WI38 (cell line): ENCODE data around the gene MYH11.
"Not testable (repeated sequence)": the region's sequence is repeated elsewhere in the genome, so short reads cannot be mapped to it uniquely, and the experiment has no call there.

ENCODE experiments used
- H3K4me3 ChIP-seq: 2 replicates; pipeline ENCODE4 v1.5.1; 2011; ENCODE audit warnings: low read depth, mild to moderate bottlenecking, control low read depth, low read length
- TF ChIP-seq, protein P1 (sequence below): IDR thresholded peaks from 2 replicates; pipeline ENCODE4 v1.5.1; 2012; ENCODE audit warnings: low read depth, mild to moderate bottlenecking, control low read depth, low read length

MYH11 gene

DNA sequence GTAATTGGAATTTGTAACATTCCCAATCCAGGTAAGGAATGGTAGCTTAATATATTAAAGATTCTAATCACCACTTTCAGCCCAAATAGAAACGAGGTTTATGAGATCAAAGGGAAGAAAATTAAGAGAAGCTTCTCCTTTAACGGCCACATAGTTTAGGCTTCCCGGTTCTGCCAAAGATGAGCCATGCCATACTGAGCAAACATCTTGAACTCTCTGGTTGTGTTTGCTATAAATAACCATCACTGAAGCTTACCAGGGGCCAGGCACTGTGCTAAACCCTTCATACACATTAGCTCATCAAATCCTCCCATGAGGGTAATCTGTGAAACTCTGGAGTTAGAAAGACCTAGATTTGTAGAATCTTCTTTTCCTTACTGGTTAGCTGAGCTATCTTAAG is 2.8 kb downstream of the MYH11 start:
- TF ChIP-seq, protein P1, sequence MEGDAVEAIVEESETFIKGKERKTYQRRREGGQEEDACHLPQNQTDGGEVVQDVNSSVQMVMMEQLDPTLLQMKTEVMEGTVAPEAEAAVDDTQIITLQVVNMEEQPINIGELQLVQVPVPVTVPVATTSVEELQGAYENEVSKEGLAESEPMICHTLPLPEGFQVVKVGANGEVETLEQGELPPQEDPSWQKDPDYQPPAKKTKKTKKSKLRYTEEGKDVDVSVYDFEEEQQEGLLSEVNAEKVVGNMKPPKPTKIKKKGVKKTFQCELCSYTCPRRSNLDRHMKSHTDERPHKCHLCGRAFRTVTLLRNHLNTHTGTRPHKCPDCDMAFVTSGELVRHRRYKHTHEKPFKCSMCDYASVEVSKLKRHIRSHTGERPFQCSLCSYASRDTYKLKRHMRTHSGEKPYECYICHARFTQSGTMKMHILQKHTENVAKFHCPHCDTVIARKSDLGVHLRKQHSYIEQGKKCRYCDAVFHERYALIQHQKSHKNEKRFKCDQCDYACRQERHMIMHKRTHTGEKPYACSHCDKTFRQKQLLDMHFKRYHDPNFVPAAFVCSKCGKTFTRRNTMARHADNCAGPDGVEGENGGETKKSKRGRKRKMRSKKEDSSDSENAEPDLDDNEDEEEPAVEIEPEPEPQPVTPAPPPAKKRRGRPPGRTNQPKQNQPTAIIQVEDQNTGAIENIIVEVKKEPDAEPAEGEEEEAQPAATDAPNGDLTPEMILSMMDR = no peak
- no peak overlapping the region for H3K4me3 ChIP-seq

- H3K4me3 ChIP-seq = no peak overlapping the region
- TF ChIP-seq, protein P1 = no peak
Observed at GRCh38 chr16:15853021-15853420, 3.8 kb downstream of the MYH11 start.

DNA sequence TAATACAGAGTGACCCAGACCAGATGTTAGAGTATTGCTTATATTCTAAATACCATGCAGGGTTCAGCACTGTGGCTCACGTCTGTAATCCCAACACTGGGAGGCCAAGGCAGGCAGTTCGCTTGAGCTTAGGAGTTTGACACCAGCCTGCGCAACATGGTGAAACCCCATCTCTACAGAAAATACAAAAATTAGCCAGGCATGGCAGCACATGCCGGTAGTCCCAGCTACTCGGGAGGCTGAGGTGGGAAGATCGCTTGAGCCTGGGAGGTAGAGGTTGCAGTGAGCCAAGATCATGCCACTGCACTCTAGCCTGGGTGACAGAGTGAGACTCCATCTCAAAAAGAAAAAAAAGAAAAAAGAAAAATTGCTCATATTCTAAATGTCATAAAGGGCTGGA is 6.3 kb downstream of the MYH11 start:
- not testable (repeated sequence) for H3K4me3 ChIP-seq

- H3K4me3 ChIP-seq = no peak overlapping the region
- TF ChIP-seq, protein P1 = no peak
Observed at GRCh38 chr16:15849209-15849981, 7.4 kb downstream of the MYH11 start.

DNA sequence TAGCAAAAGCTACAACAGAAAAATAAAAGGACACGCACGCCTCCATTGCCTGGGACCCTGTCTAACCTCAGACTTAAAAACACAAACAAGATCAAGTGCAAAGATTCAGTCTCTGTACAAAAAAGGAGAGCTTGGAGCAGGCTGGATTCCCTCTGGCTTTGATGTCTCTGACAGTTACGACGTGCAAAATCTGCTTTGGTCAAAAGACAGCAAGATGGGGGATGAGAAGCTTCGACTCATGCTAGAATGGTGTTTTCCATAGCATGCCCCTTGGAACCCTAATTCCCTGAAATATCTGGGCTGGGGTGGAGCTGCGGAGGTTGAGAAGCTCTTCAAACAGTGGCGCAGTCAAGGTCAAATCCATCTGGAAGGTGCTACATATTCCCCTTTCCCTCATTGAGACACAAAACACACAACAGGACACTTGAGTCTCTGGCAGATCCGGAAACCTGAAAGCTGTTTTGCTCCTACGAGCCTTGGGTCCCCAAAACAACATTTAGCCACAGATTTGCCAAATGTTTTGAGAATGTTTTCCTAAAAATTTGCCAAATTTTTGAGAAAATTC is 9.1 kb downstream of the MYH11 start:
- TF ChIP-seq, protein P1 = no peak
- H3K4me3 ChIP-seq = no peak overlapping the region

DNA sequence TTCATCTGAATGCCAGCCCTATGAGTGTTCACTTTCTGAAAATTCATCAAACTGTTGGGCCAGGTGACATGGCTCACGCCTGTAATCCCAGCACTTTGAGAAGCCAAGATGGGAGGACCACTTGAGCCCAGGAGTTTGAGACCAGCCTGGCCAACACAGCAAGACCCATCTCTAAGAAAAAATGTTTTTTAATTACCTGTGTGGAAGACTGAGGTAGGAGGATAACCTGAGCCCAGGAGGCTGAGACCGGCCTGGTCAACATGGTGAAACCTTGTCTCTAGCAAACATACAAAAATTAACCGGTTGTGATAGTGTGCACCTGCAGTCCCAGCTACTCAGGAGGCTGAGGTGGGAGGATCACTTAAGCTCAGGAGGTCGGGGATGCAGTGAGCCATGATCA is 10.3 kb downstream of the MYH11 start:
- no peak overlapping the region for H3K4me3 ChIP-seq
- TF ChIP-seq, protein P1 = no peak

GRCh38 chr16:15843635-15844279 is 13.1 kb downstream of the MYH11 start:
- TF ChIP-seq, protein P1 = no peak

DNA sequence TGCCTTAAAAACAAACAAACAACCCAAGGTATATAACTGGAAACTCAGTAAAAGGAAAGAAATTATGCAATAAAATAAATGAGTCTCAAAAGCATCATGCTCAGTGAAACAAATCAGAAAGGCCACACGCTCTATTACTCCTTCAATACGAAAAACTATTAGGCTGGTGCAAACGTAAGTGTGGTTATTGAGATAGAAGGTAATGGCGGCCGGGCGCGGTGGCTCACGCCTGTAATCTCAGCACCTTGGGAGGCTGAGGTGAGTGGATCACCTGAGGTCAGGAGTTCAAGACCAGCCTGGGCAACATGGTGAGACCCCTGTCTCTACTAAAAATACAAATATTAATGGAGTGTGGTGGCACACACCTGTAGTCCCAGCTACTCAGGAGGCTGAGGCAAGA is 17.6 kb downstream of the MYH11 start:
- H3K4me3 ChIP-seq = not testable (repeated sequence)

More at GRCh38 chr16:15843635-15844279, 13.1 kb downstream of the MYH11 start:
- H3K4me3 ChIP-seq = no peak overlapping the region
